ENCODE results near the gene CKB. TPM values are rescaled to one million over a fixed set of nuclear protein-coding genes. Genes with fewer than 3 reads are reported as not detected.

CKB gene
- total RNA-seq, 4 donors from 2014 or later = 75.6 to 249 (median 141) TPM

DNA sequence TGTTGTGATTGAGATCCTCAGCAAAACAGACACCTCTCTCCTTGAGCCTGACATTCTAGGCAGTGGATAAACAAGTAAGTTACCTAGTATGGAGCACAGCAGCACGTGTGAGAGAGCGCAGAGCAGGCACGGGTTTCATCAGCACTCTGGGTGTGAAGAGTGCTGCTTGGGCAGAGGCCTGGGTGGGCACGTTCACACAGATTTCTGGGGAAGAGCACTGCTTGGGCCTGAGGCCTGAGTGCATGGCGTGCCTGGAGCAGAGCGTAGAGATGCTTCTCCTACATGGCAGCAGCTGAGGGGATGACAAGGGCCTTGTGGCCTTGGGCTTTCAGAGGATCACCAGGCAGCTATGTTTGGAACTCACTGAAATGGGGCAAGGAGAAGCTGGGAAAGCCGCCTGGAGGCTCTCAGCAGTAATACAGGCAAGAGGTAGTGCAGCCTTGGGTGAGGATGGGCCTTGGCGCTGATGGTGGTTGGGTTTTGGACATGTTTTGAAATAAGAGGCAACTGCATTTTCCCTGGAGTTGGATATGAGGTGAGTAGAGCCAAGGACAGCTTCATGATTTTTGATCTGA is 17.6 kb downstream of the CKB start:
- no peak overlapping the region for H3K4me3 ChIP-seq
- H3K27ac ChIP-seq = no peak overlapping the region
- no peaks in the 10 kb centered on the region for H3K27me3 ChIP-seq
- H3K36me3 ChIP-seq = peaks cover 0 to 89% (median 20%) of the 10 kb centered on the region in 3 donors
- TF ChIP-seq EP300 (IDR thresholded peaks at IDR 0.05) = no peak
- no peaks in the 10 kb centered on the region for H3K9me3 ChIP-seq
- peaks cover 0 to 5% (median 4%) of the 10 kb centered on the region in 4 donors for H3K4me1 ChIP-seq
- 75 to 83% methylated on average over 8 of the region's 8 CpGs for WGBS, 2 donors
- no peak for DNase-seq (ENCODE audit: low spot score in 2 of 2)

DNA sequence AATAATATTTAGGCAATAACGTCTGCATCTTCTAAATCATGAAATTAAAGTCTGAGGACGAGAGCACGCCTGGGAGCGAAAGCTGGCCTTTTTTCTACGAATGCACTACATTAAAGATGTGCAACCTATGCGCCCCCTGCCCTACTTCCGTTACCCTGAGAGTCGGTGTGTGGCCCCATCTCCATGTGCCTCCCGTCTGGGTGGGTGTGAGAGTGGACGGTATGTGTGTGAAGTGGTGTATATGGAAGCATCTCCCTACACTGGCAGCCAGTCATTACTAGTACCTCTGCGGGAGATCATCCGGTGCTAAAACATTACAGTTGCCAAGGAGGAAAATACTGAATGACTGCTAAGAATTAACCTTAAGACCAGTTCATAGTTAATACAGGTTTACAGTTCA is 19.3 kb downstream of the CKB start:
- Histone ChIP-seq H3K4me1 (peaks cover 0 to 5% (median 4%) of the 10 kb centered on the region in 4 donors), H3K36me3 (peaks cover 0 to 81% (median 20%) of the 10 kb centered on the region in 3 donors), H3K4me3 (no peak overlapping the region), H3K27ac (no peak overlapping the region), H3K27me3 (no peaks in the 10 kb centered on the region), H3K9me3 (no peaks in the 10 kb centered on the region)
- no peak for TF ChIP-seq EP300 (IDR thresholded peaks at IDR 0.05)
- no peak for TF ChIP-seq POLR2A (IDR thresholded peaks at IDR 0.05)
- TF ChIP-seq, protein P1, sequence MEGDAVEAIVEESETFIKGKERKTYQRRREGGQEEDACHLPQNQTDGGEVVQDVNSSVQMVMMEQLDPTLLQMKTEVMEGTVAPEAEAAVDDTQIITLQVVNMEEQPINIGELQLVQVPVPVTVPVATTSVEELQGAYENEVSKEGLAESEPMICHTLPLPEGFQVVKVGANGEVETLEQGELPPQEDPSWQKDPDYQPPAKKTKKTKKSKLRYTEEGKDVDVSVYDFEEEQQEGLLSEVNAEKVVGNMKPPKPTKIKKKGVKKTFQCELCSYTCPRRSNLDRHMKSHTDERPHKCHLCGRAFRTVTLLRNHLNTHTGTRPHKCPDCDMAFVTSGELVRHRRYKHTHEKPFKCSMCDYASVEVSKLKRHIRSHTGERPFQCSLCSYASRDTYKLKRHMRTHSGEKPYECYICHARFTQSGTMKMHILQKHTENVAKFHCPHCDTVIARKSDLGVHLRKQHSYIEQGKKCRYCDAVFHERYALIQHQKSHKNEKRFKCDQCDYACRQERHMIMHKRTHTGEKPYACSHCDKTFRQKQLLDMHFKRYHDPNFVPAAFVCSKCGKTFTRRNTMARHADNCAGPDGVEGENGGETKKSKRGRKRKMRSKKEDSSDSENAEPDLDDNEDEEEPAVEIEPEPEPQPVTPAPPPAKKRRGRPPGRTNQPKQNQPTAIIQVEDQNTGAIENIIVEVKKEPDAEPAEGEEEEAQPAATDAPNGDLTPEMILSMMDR (IDR thresholded peaks at IDR 0.05) = no peak
- no peak for DNase-seq (ENCODE audit: low spot score in 2 of 2)
- WGBS, 2 donors = 91% methylated on average over 12 of the region's 12 CpGs

DNA sequence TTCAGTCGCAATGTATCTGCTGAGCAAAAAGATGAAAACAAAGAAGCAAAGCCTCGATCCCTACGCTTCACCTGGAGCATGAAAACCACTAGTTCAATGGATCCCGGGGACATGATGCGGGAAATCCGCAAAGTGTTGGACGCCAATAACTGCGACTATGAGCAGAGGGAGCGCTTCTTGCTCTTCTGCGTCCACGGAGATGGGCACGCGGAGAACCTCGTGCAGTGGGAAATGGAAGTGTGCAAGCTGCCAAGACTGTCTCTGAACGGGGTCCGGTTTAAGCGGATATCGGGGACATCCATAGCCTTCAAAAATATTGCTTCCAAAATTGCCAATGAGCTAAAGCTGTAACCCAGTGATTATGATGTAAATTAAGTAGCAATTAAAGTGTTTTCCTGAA is 19.8 kb downstream of the CKB start:
- H3K9me3 ChIP-seq = no peaks in the 10 kb centered on the region
- H3K4me1 ChIP-seq = peaks cover 0 to 5% (median 4%) of the 10 kb centered on the region in 4 donors
- WGBS, 2 donors = 93 to 94% methylated on average over 18 of the region's 18 CpGs
- no peak overlapping the region for H3K27ac ChIP-seq
- no peak for TF ChIP-seq POLR2A (IDR thresholded peaks at IDR 0.05)
- H3K36me3 ChIP-seq = peaks cover 0 to 77% (median 20%) of the 10 kb centered on the region in 3 donors
- no peak overlapping the region for H3K4me3 ChIP-seq
- no peaks in the 10 kb centered on the region for H3K27me3 ChIP-seq
- DNase-seq (ENCODE audit: low spot score in 2 of 2) = no peak

DNA sequence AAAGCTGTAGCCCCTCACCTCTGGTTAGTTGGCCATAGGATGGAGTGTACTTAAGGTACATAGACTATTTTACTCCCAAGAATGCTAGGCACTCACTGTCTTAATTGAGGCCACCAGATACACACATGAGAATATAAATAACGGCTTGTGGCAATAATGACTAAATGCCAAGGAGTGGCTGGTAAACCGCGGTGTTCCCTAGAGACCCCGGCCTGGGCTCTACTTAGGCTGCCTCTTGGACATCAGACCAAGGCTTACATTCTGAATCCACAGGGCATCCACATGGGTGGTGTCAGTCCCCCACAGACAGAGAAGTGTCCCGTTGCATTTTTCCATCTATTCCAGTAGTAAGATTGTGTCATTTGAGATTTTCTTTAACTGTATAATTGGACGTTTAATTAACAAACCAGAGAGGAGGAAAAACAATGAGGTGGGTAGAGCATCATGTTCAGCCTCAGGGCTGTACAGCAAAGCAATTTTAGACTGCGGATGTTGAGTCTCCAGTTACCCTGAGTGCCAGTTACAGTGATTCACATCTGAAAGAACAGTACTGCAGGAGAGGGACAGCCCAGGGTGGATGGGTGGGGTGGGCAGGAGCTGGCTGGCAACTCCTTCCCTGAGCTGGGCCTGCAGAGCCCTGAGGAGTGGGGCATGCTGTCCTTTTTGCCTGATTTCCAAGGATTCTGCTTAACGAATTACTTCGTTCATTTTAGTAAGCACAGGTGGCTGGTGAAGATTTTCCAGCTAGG is 20.5 kb downstream of the CKB start:
- Histone ChIP-seq H3K27me3 (no peaks in the 10 kb centered on the region), H3K36me3 (peaks cover 0 to 69% (median 20%) of the 10 kb centered on the region in 3 donors), H3K27ac (no peak overlapping the region), H3K9me3 (no peaks in the 10 kb centered on the region), H3K4me3 (no peak overlapping the region), H3K4me1 (peaks cover 0 to 5% (median 4%) of the 10 kb centered on the region in 4 donors)
- WGBS, 2 donors = 92 to 93% methylated on average over 9 of the region's 9 CpGs
- no peak for DNase-seq (ENCODE audit: low spot score in 2 of 2)
- TF ChIP-seq, protein P1 (IDR thresholded peaks at IDR 0.05) = no peak
- TF ChIP-seq EP300 (IDR thresholded peaks at IDR 0.05) (no peak), POLR2A (IDR thresholded peaks at IDR 0.05) (no peak)

DNA sequence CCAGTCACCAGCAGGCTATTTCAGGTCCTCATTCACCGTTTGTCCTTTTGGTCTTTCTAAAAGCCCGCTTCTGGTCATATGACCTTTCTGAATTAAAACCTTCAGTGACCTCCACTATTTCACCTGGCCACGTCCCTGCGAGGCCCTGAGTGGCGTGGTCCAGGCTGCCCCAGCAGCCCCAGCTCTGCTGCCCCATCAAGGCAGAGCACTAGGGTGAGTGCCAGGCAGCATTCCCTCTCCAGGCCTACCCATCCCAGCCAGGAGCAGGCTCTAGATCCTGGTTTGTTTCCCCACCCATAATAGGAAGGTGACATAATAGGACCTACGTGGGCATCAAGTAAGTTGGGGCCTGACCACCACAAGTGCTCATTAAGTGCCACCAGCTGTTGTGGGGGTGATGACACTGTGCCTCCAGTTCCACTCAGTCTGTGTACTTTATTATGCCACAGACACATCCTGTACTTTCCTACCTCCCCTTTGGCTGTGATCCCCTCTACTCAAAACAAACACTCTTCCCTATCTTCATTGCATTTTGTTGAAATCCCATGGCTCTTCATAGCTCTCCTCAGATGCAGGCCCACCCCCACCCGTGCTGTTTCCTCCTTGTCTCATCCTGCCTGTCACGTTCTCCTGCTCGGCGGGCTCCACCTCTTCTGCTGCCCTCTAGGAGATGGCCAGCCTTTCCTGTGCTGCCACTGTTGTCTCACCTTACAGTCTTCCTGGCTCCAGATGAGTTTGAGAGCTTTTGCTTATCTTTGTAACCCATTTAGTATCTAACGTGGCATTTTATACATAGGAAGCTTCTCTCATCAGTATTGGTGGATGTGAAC is 21.4 kb downstream of the CKB start:
- WGBS, 2 donors = 82 to 84% methylated on average over 11 of the region's 11 CpGs
- H3K27me3 ChIP-seq = no peaks in the 10 kb centered on the region
- TF ChIP-seq, protein P1 (IDR thresholded peaks at IDR 0.05) = no peak
- no peak for TF ChIP-seq EP300 (IDR thresholded peaks at IDR 0.05)
- no peak for TF ChIP-seq POLR2A (IDR thresholded peaks at IDR 0.05)
- H3K36me3 ChIP-seq = peaks cover 0 to 70% (median 20%) of the 10 kb centered on the region in 3 donors
- no peak for DNase-seq (ENCODE audit: low spot score in 2 of 2)
- H3K4me3 ChIP-seq = no peak overlapping the region
- H3K4me1 ChIP-seq = peaks cover 0 to 5% (median 4%) of the 10 kb centered on the region in 4 donors
- H3K9me3 ChIP-seq = no peaks in the 10 kb centered on the region
- H3K27ac ChIP-seq = peak overlapping the region in 1 of 4 donors; percentile 3
